GM19463 (cell line): Measurements from ENCODE around the gene AOC3.
"Not testable (repeated sequence)": the region's sequence is repeated elsewhere in the genome, so short reads cannot be mapped to it uniquely, and the experiment has no call there.

Experiments used
- ATAC-seq: cut with Tn5 transposase; IDR thresholded peaks from one replicate; pipeline ENCODE4 v1.9.1; 2021; ENCODE audit warnings: mild to moderate bottlenecking, moderate library complexity; ENCODE audit not compliant: unreplicated experiment

AOC3 gene

GRCh38 chr17:42843358-42843934 lies 7.6 kb upstream of the AOC3 start:
- no peak for ATAC-seq

GRCh38 chr17:42844271-42844670 lies 6.7 kb upstream of the AOC3 start, which contains the start of gene AOC2:
TSS of gene AOC2 (plus strand) at chr17:42844580. CDS start at chr17:42844627, 47 bp downstream.
- ATAC-seq: no peak

- no peak for ATAC-seq
These were observed 6.0 kb upstream of the AOC3 start for GRCh38 chr17:42844761-42845555.

GRCh38 chr17:42845556-42845917 lies 5.5 kb upstream of the AOC3 start:
- ATAC-seq: no peak

- no peak for ATAC-seq
These were observed 4.9 kb upstream of the AOC3 start for GRCh38 chr17:42845918-42846593.

GRCh38 chr17:42846594-42847280 lies 4.3 kb upstream of the AOC3 start:
- no peak for ATAC-seq

- no peak for ATAC-seq
These were observed 2.9 kb upstream of the AOC3 start for GRCh38 chr17:42848093-42848492.

- ATAC-seq: no peak
These were observed 2.0 kb upstream of the AOC3 start for GRCh38 chr17:42849031-42849430.

GRCh38 chr17:42849451-42850181 lies 1.4 kb upstream of the AOC3 start:
- ATAC-seq: no peak

- not testable (repeated sequence) for ATAC-seq
These were observed 607 bp downstream of the AOC3 start for GRCh38 chr17:42851371-42852240.

- ATAC-seq: no peak
These were observed 1.4 kb downstream of the AOC3 start for GRCh38 chr17:42852351-42852750.

- no peak for ATAC-seq
These were observed 2.0 kb downstream of the AOC3 start for GRCh38 chr17:42853004-42853403.

GRCh38 chr17:42853597-42853967 lies 2.6 kb downstream of the AOC3 start:
- no peak for ATAC-seq

GRCh38 chr17:42853968-42854790 lies 3.2 kb downstream of the AOC3 start:
- no peak for ATAC-seq

GRCh38 chr17:42855048-42855596 lies 4.1 kb downstream of the AOC3 start:
- no peak for ATAC-seq

GRCh38 chr17:42856093-42856492 lies 5.1 kb downstream of the AOC3 start:
- ATAC-seq: not testable (repeated sequence)

- ATAC-seq: not testable (repeated sequence)
These were observed 5.5 kb downstream of the AOC3 start for GRCh38 chr17:42856516-42856915.

GRCh38 chr17:42857389-42857788 lies 6.4 kb downstream of the AOC3 start:
- ATAC-seq: no peak

- no peak for ATAC-seq
These were observed 14.7 kb downstream of the AOC3 start for GRCh38 chr17:42865638-42866094.
